Stimulated activated memory B cell treated with anti-CD40 and anti-IgM and Interleukin-4, amounts not matched to agents 10 μg/mL and 1 μg/mL and 100 μg/mL, for 72 hours (primary cell): ENCODE measurements around the gene WDR54.
A peak's percentile ranks its signal among the peaks of the same experiment; 100 is the strongest.

ENCODE experiments used
- ATAC-seq: fragments of 150-1000 bp; cut with Tn5 transposase; 2 replicates; pipeline ENCODE4 v1.10.0; 2021
- H3K27ac Mint-ChIP-seq: one replicate; pipeline ENCODE4 v1.8.0; 2022; ENCODE audit warnings: mild to moderate bottlenecking, mixed read lengths
- H3K27me3 Mint-ChIP-seq: one replicate; pipeline ENCODE4 v1.8.0; 2022; ENCODE audit warnings: mixed read lengths
- H3K36me3 Mint-ChIP-seq: one replicate; pipeline ENCODE4 v1.8.0; 2022; ENCODE audit warnings: mixed read lengths
- H3K4me1 Mint-ChIP-seq: one replicate; pipeline ENCODE4 v1.8.0; 2022; ENCODE audit warnings: mixed read lengths
- H3K4me3 Mint-ChIP-seq: one replicate; pipeline ENCODE4 v1.8.0; 2022; ENCODE audit warnings: mild to moderate bottlenecking, moderate library complexity, mixed read lengths
- H3K9me3 Mint-ChIP-seq: one replicate; pipeline ENCODE4 v1.8.0; 2022; ENCODE audit warnings: mixed read lengths

The WDR54 gene

DNA sequence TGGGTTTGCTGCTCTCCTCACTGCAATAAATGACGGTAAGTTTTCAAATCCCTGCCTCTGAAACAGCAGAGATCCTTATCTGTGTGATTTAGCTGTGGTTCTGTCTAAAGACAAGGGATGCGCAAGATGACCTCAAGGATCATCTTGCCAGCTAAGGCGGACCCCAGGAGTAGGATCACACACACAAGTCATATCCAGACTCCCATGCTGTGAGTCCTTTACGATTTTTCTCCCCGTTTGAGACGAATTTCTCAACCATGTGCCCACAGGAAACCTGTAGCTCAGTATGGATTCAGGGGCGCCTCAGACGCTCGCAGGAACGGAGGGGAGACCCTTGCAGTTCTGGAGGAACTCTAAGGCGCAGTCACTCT is 30.3 kb upstream of the WDR54 start:
- Mint-ChIP-seq H3K4me3 (peak overlapping the region; percentile 97), H3K4me1 (no peaks in the 10 kb centered on the region), H3K36me3 (no peaks in the 10 kb centered on the region), H3K27me3 (no peaks in the 10 kb centered on the region), H3K9me3 (no peaks in the 10 kb centered on the region), H3K27ac (peak overlapping the region; percentile 99)
- ATAC-seq = no peak

DNA sequence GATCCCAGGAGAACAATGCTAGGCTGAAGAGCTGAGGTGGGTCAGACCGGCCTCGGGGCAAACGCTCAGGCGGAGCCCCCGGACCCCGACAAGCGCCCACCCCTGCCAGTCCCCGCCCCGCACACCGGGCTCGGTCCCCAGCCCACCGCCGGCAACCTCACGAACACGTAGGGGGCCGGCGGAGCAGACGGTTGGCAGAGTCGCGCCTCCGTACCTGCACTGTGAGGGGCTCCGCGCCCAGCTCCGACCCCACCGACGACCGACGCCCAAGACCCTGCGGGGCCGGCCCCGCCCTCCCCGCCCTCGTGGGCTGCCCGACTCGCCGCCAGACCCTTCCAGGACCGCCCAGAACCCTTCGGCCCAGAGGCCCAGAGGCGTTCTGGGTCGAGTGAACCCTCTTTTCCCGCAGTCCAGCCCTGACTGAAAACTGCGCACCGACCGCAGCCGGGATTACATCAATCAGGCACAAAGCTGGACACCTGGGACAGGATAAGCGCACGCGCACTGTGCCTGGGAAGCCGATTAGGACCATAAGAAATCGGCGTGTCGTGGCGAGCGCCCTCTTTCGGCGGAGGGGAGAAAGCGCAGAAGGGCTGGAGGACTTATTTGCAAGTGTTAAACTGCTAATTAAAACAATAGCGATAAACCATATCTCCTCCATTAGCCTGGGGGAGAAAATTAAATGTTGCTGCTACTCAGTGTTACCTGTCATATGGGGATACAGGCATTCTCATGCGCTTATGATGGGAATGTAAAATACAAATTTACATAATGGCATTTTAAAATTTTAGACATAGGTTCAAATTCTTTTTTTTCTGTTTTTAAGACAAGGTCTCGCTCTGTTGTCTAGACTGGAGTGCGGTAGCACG is 29.7 kb upstream of the WDR54 start:
- peak overlapping the region; percentile 97 for H3K4me3 Mint-ChIP-seq
- no peaks in the 10 kb centered on the region for H3K27me3 Mint-ChIP-seq
- H3K9me3 Mint-ChIP-seq = no peaks in the 10 kb centered on the region
- no peaks in the 10 kb centered on the region for H3K4me1 Mint-ChIP-seq
- H3K27ac Mint-ChIP-seq = peak overlapping the region; percentile 99
- no peaks in the 10 kb centered on the region for H3K36me3 Mint-ChIP-seq
- peak; percentile 92 for ATAC-seq

DNA sequence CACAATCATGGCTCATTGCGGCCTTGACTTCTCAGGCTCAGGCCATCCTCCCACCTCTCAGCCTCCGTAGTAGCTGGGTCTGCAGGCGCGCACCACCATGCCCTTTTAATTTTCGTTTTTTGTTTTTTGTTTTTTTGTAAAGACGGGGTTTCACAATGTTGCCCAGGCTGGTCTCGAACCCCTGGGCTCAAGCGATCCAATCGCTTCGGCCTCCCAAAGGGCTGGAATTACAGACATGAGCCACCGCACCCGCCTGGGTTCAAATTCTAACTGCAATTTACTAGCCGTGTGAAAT is 29.1 kb upstream of the WDR54 start:
- no peaks in the 10 kb centered on the region for H3K36me3 Mint-ChIP-seq
- H3K9me3 Mint-ChIP-seq = no peaks in the 10 kb centered on the region
- no peak for ATAC-seq
- H3K4me1 Mint-ChIP-seq = no peaks in the 10 kb centered on the region
- H3K27ac Mint-ChIP-seq = peak overlapping the region; percentile 99
- peak overlapping the region; percentile 6 for H3K4me3 Mint-ChIP-seq
- H3K27me3 Mint-ChIP-seq = no peaks in the 10 kb centered on the region

DNA sequence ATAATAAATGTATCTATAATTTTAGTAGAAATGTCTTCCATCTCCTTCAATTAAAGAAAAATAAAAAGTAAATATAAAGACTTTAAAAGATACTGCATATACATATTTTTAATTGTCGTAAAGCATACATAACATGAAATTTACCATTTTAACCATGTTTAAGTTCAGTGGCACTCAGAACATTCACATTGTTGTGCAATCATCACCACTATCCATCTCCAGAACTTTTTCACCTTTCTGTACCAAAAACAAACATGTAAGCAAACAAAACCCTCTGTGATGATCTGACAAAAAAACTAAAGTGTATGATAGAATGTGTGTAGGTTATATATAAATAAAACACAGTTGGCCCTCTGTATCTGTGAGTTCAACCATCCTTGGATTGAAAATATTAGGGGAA is 28.0 kb upstream of the WDR54 start:
- H3K4me3 Mint-ChIP-seq = no peak overlapping the region
- no peaks in the 10 kb centered on the region for H3K27me3 Mint-ChIP-seq
- no peaks in the 10 kb centered on the region for H3K4me1 Mint-ChIP-seq
- ATAC-seq = no peak
- H3K27ac Mint-ChIP-seq = no peak overlapping the region
- no peaks in the 10 kb centered on the region for H3K36me3 Mint-ChIP-seq
- H3K9me3 Mint-ChIP-seq = no peaks in the 10 kb centered on the region

DNA sequence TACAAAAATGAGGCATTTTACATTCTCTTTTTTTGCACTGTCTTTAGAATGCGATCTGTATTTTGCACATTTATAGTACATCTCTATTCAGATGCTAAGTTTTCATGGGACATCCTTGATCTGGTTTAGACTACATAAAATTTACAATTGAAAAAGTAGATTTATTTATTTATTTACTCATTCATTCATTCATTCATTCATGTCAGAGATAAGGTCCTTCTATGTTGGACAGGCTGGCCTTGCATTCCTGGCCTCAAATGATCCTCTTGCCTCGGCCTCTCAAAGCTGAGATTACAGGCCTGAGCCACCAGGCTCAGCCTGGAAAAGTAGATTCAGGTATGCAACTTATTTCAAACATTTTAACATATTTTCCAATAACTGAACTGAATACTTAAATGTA is 25.4 kb upstream of the WDR54 start:
- Mint-ChIP-seq H3K27me3 (no peaks in the 10 kb centered on the region), H3K4me3 (no peak overlapping the region), H3K4me1 (peaks cover 8% of the 10 kb centered on the region), H3K36me3 (no peaks in the 10 kb centered on the region), H3K27ac (no peak overlapping the region), H3K9me3 (no peaks in the 10 kb centered on the region)
- ATAC-seq = no peak

DNA sequence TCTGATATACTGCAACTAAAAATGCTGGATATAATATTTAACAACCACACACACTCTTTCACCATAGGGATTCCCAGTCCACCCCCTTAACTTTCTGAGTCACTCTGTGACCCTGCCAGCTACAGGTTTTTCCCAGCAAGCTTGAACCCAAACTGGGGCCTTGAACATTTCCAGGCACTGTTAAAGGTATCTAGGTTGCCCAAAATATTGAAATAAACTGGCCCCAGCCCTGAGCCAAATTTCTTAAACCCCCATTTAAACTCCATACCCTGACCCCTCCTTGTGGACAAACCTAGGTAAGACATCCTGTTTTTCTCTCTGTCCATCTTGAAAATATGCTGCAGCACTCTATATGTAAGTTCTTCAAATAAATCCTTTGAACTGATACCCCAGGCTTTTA is 21.7 kb upstream of the WDR54 start:
- Mint-ChIP-seq H3K36me3 (no peaks in the 10 kb centered on the region), H3K4me1 (peaks cover 8% of the 10 kb centered on the region), H3K27me3 (no peaks in the 10 kb centered on the region), H3K4me3 (no peak overlapping the region), H3K27ac (no peak overlapping the region), H3K9me3 (no peaks in the 10 kb centered on the region)
- no peak for ATAC-seq

- no peaks in the 10 kb centered on the region for H3K36me3 Mint-ChIP-seq
- H3K4me3 Mint-ChIP-seq = no peak overlapping the region
- H3K27me3 Mint-ChIP-seq = no peaks in the 10 kb centered on the region
- H3K4me1 Mint-ChIP-seq = peaks cover 15% of the 10 kb centered on the region
- no peak for ATAC-seq
- no peaks in the 10 kb centered on the region for H3K9me3 Mint-ChIP-seq
- no peak overlapping the region for H3K27ac Mint-ChIP-seq
These were observed 19.6 kb upstream of the WDR54 start for GRCh38 chr2:74401891-74402290.

DNA sequence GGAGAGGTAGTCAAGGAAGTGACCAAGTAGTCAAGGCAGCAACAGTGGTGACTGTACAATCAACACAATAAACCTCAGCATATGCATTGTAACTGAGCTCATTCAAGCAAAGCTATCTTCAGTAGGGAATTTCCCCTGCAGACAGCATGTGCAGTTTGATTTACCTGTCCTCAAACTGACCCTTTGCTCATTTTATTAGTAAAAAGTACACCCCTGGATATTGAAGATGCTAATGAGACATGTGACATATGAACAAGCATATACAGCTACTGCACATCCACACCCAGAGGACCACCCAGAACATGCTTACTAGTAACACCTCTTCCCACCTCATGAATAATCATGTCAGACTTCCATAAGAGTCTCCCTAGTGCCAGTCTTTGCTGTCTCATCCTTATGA is 15.5 kb upstream of the WDR54 start:
- Mint-ChIP-seq H3K36me3 (no peaks in the 10 kb centered on the region), H3K27me3 (no peaks in the 10 kb centered on the region), H3K27ac (no peak overlapping the region), H3K4me1 (peaks cover 7% of the 10 kb centered on the region), H3K9me3 (no peaks in the 10 kb centered on the region), H3K4me3 (no peak overlapping the region)
- ATAC-seq = peak; percentile 59

DNA sequence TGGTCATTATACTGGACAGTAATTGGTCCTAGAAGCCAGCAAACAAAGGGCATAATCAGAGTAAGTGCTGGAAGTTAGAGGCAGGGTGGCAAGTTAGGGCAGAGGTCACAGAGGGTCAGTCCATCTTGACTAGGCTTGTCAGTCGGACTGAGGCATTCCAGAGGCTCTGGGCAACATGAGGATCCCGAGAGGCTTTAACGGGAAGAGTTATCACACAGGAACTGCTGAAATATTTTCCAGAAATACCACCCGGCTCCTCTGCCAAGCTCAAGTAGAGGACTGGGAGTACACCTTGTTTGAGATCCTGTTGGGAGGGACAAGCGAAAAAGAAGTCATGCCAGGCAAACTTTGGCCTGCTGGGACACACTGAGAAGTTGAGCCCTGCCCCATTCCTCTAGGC is 13.8 kb upstream of the WDR54 start:
- no peak for ATAC-seq
- H3K4me3 Mint-ChIP-seq = no peak overlapping the region
- no peaks in the 10 kb centered on the region for H3K9me3 Mint-ChIP-seq
- H3K27me3 Mint-ChIP-seq = no peaks in the 10 kb centered on the region
- H3K36me3 Mint-ChIP-seq = no peaks in the 10 kb centered on the region
- peaks cover 7% of the 10 kb centered on the region for H3K4me1 Mint-ChIP-seq
- no peak overlapping the region for H3K27ac Mint-ChIP-seq

DNA sequence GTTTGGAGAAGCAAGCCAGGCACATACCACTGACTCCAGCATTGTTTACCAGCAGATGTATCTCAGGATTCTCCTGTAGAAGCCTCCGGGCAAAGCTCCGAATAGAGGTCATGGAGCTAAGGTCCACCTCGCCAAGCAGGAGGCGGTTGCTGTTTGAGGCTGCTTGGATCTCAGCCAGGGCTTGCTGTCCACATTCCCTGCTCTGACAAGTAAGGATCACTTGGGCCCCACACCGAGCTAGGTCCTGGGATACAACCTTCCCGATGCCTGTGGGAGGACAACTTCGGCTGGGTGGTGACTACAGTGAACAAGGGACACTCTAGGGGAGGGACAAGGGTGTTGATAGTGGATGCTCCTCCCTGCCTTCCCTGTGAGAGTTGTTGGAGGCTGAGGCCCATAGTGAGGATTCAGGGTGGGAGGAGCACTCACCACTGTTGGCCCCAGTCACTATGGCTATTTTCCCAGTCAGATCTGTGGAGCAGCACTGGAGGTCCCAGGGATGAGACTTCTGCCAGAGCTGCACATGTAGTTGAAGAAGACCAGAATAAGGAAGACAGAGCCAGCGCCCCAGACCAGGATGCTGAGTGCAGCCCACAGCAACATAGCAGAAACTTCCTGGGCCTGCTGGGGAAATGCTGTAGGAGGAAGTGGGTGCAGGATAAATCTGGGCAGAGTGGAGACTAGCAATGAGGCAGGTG is 8.4 kb upstream of the WDR54 start:
- H3K27ac Mint-ChIP-seq = peak overlapping the region; percentile 11
- H3K4me3 Mint-ChIP-seq = no peak overlapping the region

DNA sequence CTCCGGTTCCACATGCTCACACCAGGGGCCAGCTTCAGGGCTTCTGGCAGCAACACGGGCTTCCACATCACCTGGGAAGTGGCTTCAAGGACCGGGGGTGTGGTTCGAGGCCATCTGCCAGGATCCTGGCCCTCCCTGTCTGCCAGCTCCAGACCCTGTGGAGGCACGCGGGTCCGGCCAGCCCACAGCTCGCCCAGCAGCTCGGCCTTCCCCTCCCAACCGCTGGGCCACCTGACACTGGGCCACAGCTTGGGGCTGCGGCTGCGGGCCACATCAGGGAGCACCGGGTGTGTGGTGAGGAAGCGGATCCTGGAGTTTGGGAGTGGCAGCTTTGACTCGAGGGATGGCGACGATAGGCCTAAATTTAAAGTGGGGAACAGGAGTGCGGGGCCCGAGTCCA is 7.1 kb upstream of the WDR54 start:
- H3K4me3 Mint-ChIP-seq = peak overlapping the region; percentile 78
- H3K27ac Mint-ChIP-seq = peak overlapping the region; percentile 11
- H3K9me3 Mint-ChIP-seq = no peaks in the 10 kb centered on the region
- H3K27me3 Mint-ChIP-seq = no peaks in the 10 kb centered on the region
- no peaks in the 10 kb centered on the region for H3K36me3 Mint-ChIP-seq
- peaks cover 39% of the 10 kb centered on the region for H3K4me1 Mint-ChIP-seq
- no peak for ATAC-seq

More for the DNA sequence above, 8.4 kb upstream of the WDR54 start:
- H3K4me1 Mint-ChIP-seq = peaks cover 36% of the 10 kb centered on the region
- H3K36me3 Mint-ChIP-seq = no peaks in the 10 kb centered on the region
- no peaks in the 10 kb centered on the region for H3K27me3 Mint-ChIP-seq
- no peaks in the 10 kb centered on the region for H3K9me3 Mint-ChIP-seq
- ATAC-seq = no peak

- peaks cover 45% of the 10 kb centered on the region for H3K4me1 Mint-ChIP-seq
These were observed 6.4 kb upstream of the WDR54 start for GRCh38 chr2:74414881-74415761.

DNA sequence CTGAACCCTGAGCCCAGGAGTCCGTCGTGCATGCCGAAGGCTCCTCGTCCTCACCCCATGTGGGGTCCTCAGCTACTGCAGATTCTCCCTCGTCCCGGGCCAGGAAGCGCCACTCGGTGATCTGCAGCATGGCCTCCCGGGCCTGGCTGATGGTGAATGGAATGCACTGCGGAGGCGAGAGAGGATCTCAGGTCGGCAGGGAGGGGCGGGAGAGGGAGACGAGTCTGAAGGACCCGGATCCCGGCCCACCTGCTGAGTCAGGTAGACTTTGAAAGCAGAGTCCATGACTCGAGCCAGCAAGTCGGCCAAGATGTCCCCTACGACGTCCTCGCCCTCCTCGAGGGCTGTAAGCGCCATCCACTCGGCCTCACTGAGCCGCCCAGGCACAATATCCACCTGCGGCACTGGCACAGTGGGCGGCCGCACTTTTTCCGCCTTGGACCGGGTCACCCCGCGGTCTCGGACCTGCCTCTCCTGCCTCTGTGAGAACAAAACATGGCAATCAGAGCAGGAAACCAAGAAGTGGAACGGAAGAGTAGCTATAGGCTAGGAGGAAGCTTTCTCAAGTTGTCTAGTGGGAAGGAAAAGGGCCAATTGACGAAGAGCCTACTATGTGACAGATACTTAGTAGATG is 5.7 kb upstream of the WDR54 start:
- peaks cover 53% of the 10 kb centered on the region for H3K4me1 Mint-ChIP-seq

More at GRCh38 chr2:74414881-74415761, 6.4 kb upstream of the WDR54 start:
- Mint-ChIP-seq H3K9me3 (no peaks in the 10 kb centered on the region), H3K36me3 (no peaks in the 10 kb centered on the region), H3K27me3 (no peaks in the 10 kb centered on the region), H3K4me3 (peak overlapping the region; percentile 78), H3K27ac (peak overlapping the region; percentile 11)
- ATAC-seq = peak; percentile 67

GRCh38 chr2:74416778-74417177 is 4.8 kb upstream of the WDR54 start:
- Mint-ChIP-seq H3K36me3 (no peaks in the 10 kb centered on the region), H3K4me3 (no peak overlapping the region), H3K27me3 (no peaks in the 10 kb centered on the region), H3K4me1 (peaks cover 58% of the 10 kb centered on the region), H3K9me3 (no peaks in the 10 kb centered on the region), H3K27ac (peak overlapping the region; percentile 11)
- no peak for ATAC-seq

More for the DNA sequence above, 5.7 kb upstream of the WDR54 start:
- H3K4me3 Mint-ChIP-seq = peak overlapping the region; percentile 78
- no peaks in the 10 kb centered on the region for H3K9me3 Mint-ChIP-seq
- no peaks in the 10 kb centered on the region for H3K36me3 Mint-ChIP-seq
- no peak for ATAC-seq
- H3K27me3 Mint-ChIP-seq = no peaks in the 10 kb centered on the region
- peak overlapping the region; percentile 11 for H3K27ac Mint-ChIP-seq

DNA sequence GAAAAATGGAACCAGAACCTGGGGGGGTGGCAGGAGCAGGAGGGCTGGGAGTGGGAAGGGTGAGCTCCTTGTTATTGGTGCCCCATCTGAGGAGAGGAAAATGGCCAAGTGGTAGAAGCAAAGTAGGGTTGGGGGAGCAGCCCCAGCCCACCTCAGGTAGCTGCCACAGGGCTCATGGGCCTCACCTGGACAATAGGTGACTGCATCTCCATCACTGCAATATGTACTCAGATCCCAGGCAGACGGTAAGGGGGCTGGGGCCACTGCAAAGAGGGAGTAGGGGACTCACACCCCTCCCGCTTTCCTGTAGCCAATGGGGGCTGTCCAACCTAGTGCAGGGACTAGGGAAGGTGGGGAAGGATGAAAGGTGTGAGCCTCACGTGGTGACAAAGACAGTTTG is 4.3 kb upstream of the WDR54 start:
- Mint-ChIP-seq H3K27ac (peak overlapping the region; percentile 11), H3K4me3 (no peak overlapping the region), H3K9me3 (no peaks in the 10 kb centered on the region), H3K36me3 (no peaks in the 10 kb centered on the region), H3K4me1 (peaks cover 61% of the 10 kb centered on the region), H3K27me3 (no peaks in the 10 kb centered on the region)
- no peak for ATAC-seq
